EL (cell line): ENCODE data around the gene MSANTD3.
"Not testable (repeated sequence)": the region's sequence is repeated elsewhere in the genome, so short reads cannot be mapped to it uniquely, and the experiment has no call there.

Experiments
- DNase-seq: peaks from one replicate; pipeline ENCODE4 v3.0.0-alpha.2; 2016

MSANTD3 gene

GRCh38 chr9:100430286-100430940 lies 3.5 kb downstream of the MSANTD3 start:
- peak; percentile 42 for DNase-seq

- no peak for DNase-seq
These were observed 4.9 kb downstream of the MSANTD3 start for GRCh38 chr9:100431886-100432285.

GRCh38 chr9:100432736-100433135 lies 5.8 kb downstream of the MSANTD3 start:
- no peak for DNase-seq

- DNase-seq = no peak
These were observed 9.6 kb downstream of the MSANTD3 start for GRCh38 chr9:100436571-100436970.

GRCh38 chr9:100437860-100438805 lies 11.2 kb downstream of the MSANTD3 start:
- peak; percentile 76 for DNase-seq

- DNase-seq = peak; percentile 77
These were observed 13.1 kb downstream of the MSANTD3 start for GRCh38 chr9:100440071-100440470.

- not testable (repeated sequence) for DNase-seq
These were observed 13.5 kb downstream of the MSANTD3 start for GRCh38 chr9:100440487-100440886.

GRCh38 chr9:100441911-100442361 lies 15.0 kb downstream of the MSANTD3 start:
- DNase-seq = no peak

GRCh38 chr9:100443781-100444768 lies 17.1 kb downstream of the MSANTD3 start:
- DNase-seq = peak; percentile 26

- no peak for DNase-seq
These were observed 18.4 kb downstream of the MSANTD3 start for GRCh38 chr9:100445161-100445902.

- no peak for DNase-seq
These were observed 19.1 kb downstream of the MSANTD3 start for GRCh38 chr9:100445903-100446549.

- no peak for DNase-seq
These were observed 20.1 kb downstream of the MSANTD3 start for GRCh38 chr9:100447041-100447440.

GRCh38 chr9:100448266-100448665 lies 21.3 kb downstream of the MSANTD3 start:
- DNase-seq = no peak

GRCh38 chr9:100449420-100449819 lies 22.5 kb downstream of the MSANTD3 start:
- no peak for DNase-seq

- DNase-seq = no peak
These were observed 26.0 kb downstream of the MSANTD3 start for GRCh38 chr9:100452894-100453293.

- peak; percentile 33 for DNase-seq
These were observed 28.5 kb downstream of the MSANTD3 start for GRCh38 chr9:100455470-100455869.

GRCh38 chr9:100457517-100457916 lies 30.6 kb downstream of the MSANTD3 start:
- DNase-seq = no peak

GRCh38 chr9:100459963-100460362 lies 33.0 kb downstream of the MSANTD3 start:
- DNase-seq = no peak

- no peak for DNase-seq
These were observed 38.3 kb downstream of the MSANTD3 start for GRCh38 chr9:100465274-100465673.

GRCh38 chr9:100465761-100466160 lies 38.8 kb downstream of the MSANTD3 start:
- DNase-seq = no peak

- DNase-seq = no peak
These were observed 39.4 kb downstream of the MSANTD3 start for GRCh38 chr9:100466171-100466828.
